Tibial nerve (tissue), 4 donors: ENCODE measurements around the gene CPXM1. TPM values are rescaled to one million over a fixed set of nuclear protein-coding genes. Genes with fewer than 3 reads are reported as not detected.
"Not testable (repeated sequence)": the region's sequence is repeated elsewhere in the genome, so short reads cannot be mapped to it uniquely, and the experiment has no call there.

ENCODE experiments used
- DNase-seq, 2 donors: peaks; one replicate each; pipeline ENCODE4 v3.0.0-alpha.2; 2019; ENCODE audit warnings: low spot score in 2 of 2
- H3K27ac ChIP-seq, 4 donors: fragments of 200-600 bp; sonication (generic) in 3 of 4; one replicate each; pipeline ENCODE4 v1.5.1; 2017 to 2019; ENCODE audit warnings: mild to moderate bottlenecking in 1 of 4
- H3K27me3 ChIP-seq, 2 donors: fragments of 200-600 bp; sonication (generic) in 1 of 2; one replicate each; pipeline versions ENCODE4 v1.5.1 to v1.6.0; 2017 to 2019
- H3K36me3 ChIP-seq, 3 donors: fragments of 200-600 bp; sonication (generic); one replicate each; pipeline ENCODE4 v1.5.1; 2018 to 2019
- H3K4me1 ChIP-seq, 4 donors: fragments of 200-600 bp; sonication (generic) in 3 of 4; one replicate each; pipeline ENCODE4 v1.5.1; 2017 to 2019
- H3K4me3 ChIP-seq, 4 donors: fragments of 200-600 bp; sonication (generic) in 3 of 4; one replicate each; pipeline ENCODE4 v1.5.1; 2017 to 2019; ENCODE audit warnings: mild to moderate bottlenecking in 1 of 4, moderate library complexity in 1 of 4
- H3K9me3 ChIP-seq, 4 donors: fragments of 200-600 bp; sonication (generic) in 3 of 4; one replicate each; pipeline ENCODE4 v1.5.1; 2017 to 2019
- EP300 ChIP-seq, 2 donors: sonication (generic); formaldehyde crosslinking; IDR thresholded peaks; one replicate each; pipeline ENCODE4 v1.6.1; 2017; ENCODE audit warnings: antibody characterized with exemption in 2 of 2, mild to moderate bottlenecking in 1 of 2
- POLR2A ChIP-seq, 2 donors: fragments of 450-650 bp; IDR thresholded peaks; one replicate each; pipeline ENCODE4 v1.6.1; 2017; ENCODE audit warnings: antibody characterized with exemption in 2 of 2, mild to moderate bottlenecking in 2 of 2, moderate library complexity in 2 of 2
- WGBS, 2 donors: methylation state at CpG; one replicate each; pipeline ENCODE4 v1.1.5; 2018; 5-methylcytosine and 5-hydroxymethylcytosine counted together
- total RNA-seq, 4 donors: library from RNA; depleted of rRNA; stranded (reverse); fragments of >200 nt; gene quantifications; one replicate each; pipeline ENCODE4 v1.1.0, GENCODE V29; 2016
- TF ChIP-seq, protein P1 (sequence below), 5 experiments: fragments of 200-600 bp in 3 of 5; fragments of 450-650 bp in 2 of 5; sonication (generic) in 3 of 5; IDR thresholded peaks; one replicate each; pipeline ENCODE4 v1.5.1; 2016 to 2019; ENCODE audit warnings: antibody characterized with exemption in 5 of 5, mild to moderate bottlenecking in 3 of 5, moderate library complexity in 2 of 5

CPXM1 gene
- total RNA-seq, 4 donors from 2014 or later, result 1.6 to 3.6 (median 1.9) TPM

DNA sequence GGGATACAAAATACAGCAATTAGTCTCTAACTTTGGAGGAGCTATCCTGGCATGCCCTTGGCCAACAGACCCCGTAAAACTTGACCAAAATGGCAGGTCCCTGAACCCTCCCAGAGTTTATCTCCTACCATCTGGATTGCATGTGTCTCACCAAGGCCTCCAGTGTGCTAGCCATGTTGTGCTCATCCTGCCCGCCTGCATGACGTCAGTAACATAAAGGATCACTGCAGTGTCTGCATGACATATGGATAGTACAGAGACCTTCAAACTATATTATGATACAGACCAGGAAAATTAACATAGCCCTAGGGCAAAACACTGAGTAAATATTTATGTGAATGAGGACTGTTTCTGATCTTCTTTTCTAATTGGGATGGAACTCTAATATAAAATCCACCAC, 25.3 kb downstream of the CPXM1 start:
- Histone ChIP-seq H3K36me3 (no peaks in the 10 kb centered on the region), H3K4me3 (no peak overlapping the region), H3K4me1 (no peaks in the 10 kb centered on the region), H3K27me3 (peaks cover 0 to 9% of the 10 kb centered on the region in 2 donors), H3K9me3 (peaks cover 0 to 20% (median 2%) of the 10 kb centered on the region in 4 donors), H3K27ac (no peak overlapping the region)
- 79% methylated on average over 3 of the region's 3 CpGs for WGBS, 2 donors
- TF ChIP-seq EP300 (IDR thresholded peaks at IDR 0.05), result no peak
- no peak for TF ChIP-seq POLR2A (IDR thresholded peaks at IDR 0.05)
- TF ChIP-seq, protein P1, sequence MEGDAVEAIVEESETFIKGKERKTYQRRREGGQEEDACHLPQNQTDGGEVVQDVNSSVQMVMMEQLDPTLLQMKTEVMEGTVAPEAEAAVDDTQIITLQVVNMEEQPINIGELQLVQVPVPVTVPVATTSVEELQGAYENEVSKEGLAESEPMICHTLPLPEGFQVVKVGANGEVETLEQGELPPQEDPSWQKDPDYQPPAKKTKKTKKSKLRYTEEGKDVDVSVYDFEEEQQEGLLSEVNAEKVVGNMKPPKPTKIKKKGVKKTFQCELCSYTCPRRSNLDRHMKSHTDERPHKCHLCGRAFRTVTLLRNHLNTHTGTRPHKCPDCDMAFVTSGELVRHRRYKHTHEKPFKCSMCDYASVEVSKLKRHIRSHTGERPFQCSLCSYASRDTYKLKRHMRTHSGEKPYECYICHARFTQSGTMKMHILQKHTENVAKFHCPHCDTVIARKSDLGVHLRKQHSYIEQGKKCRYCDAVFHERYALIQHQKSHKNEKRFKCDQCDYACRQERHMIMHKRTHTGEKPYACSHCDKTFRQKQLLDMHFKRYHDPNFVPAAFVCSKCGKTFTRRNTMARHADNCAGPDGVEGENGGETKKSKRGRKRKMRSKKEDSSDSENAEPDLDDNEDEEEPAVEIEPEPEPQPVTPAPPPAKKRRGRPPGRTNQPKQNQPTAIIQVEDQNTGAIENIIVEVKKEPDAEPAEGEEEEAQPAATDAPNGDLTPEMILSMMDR (IDR thresholded peaks at IDR 0.05), result no peak
- no peak for DNase-seq

GRCh38 chr20:2773812-2774211, 26.6 kb downstream of the CPXM1 start:
- TF ChIP-seq, protein P1 (IDR thresholded peaks at IDR 0.05), result no peak
- H3K9me3 ChIP-seq, result peaks cover 0 to 20% (median 2%) of the 10 kb centered on the region in 4 donors
- DNase-seq, result no peak
- H3K27ac ChIP-seq, result no peak overlapping the region
- H3K4me3 ChIP-seq, result no peak overlapping the region
- 73 to 90% methylated on average over 9 of the region's 9 CpGs for WGBS, 2 donors
- H3K4me1 ChIP-seq, result no peaks in the 10 kb centered on the region
- no peaks in the 10 kb centered on the region for H3K36me3 ChIP-seq
- H3K27me3 ChIP-seq, result peaks cover 0 to 20% of the 10 kb centered on the region in 2 donors

GRCh38 chr20:2771631-2772080, 28.8 kb downstream of the CPXM1 start:
- no peak for DNase-seq
- Histone ChIP-seq H3K4me1 (peaks cover 0 to 6% (median 0%) of the 10 kb centered on the region in 4 donors), H3K36me3 (no peaks in the 10 kb centered on the region), H3K9me3 (peaks cover 0 to 20% (median 2%) of the 10 kb centered on the region in 4 donors), H3K4me3 (no peak overlapping the region), H3K27ac (no peak overlapping the region), H3K27me3 (peaks cover 0 to 40% of the 10 kb centered on the region in 2 donors)
- TF ChIP-seq, protein P1 (IDR thresholded peaks at IDR 0.05), result no peak
- no peak for TF ChIP-seq EP300 (IDR thresholded peaks at IDR 0.05)
- TF ChIP-seq POLR2A (IDR thresholded peaks at IDR 0.05), result no peak
- 40 to 50% methylated on average over 8 to 12 of the region's 12 CpGs for WGBS, 2 donors

DNA sequence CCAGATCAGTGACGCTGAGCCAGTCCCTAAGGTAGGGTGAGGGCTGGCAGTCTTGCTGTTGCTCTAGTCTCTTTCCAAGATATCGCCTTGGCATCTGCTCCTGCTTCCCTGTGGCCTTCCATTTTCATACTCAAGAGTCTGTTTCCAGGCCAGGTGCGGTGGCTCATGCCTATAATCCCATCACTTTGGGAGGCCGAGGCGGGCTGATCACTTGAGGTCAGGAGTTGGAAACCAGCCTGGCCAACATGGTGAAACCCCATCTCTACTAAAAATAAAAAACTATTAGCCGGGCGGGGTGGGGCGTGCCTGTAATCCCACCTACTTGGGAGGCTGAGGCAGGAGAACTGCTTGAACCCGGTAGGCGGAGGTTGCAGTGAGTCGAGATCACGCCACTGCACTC, 30.3 kb downstream of the CPXM1 start:
- H3K36me3 ChIP-seq, DNase-seq, H3K9me3 ChIP-seq, H3K4me3 ChIP-seq, H3K4me1 ChIP-seq, H3K27ac ChIP-seq: not testable (repeated sequence)
- H3K27me3 ChIP-seq, result peaks cover 0 to 50% of the 10 kb centered on the region in 2 donors
- 86 to 90% methylated on average over 12 of the region's 12 CpGs for WGBS, 2 donors

DNA sequence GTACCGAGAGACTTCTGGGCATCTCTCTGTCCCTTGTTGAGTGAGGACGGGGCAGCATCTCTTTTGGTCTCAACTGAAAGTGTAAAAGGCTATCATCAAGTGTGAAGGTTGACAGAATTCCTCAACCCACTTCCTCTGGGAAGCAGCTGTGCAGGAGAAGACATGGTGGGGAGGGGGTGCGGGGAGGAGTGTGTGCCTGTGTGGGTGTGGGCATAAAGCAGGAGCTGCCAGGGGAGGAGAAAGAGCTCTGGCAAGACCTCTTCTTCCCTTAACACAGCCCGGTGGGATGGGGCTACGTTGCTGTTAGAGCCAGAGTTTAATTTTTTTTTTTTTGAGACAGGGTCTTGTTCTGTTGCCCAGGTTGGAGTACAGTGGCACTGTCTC, 31.8 kb downstream of the CPXM1 start:
- H3K4me1 ChIP-seq, result peaks cover 0 to 6% (median 0%) of the 10 kb centered on the region in 4 donors
- no peak for DNase-seq
- H3K9me3 ChIP-seq, result no peaks in the 10 kb centered on the region
- no peak overlapping the region for H3K4me3 ChIP-seq
- WGBS, 2 donors, result 78 to 88% methylated on average over 5 of the region's 5 CpGs
- peaks cover 0 to 61% of the 10 kb centered on the region in 2 donors for H3K27me3 ChIP-seq
- H3K36me3 ChIP-seq, result no peaks in the 10 kb centered on the region
- no peak overlapping the region for H3K27ac ChIP-seq
- TF ChIP-seq, protein P1 (IDR thresholded peaks at IDR 0.05), result no peak
- TF ChIP-seq POLR2A (IDR thresholded peaks at IDR 0.05), result no peak
- no peak for TF ChIP-seq EP300 (IDR thresholded peaks at IDR 0.05)
